Esophagus squamous epithelium (tissue), 5 donors: ENCODE data around the gene FRMPD4. TPM values are rescaled to one million over a fixed set of nuclear protein-coding genes. Genes with fewer than 3 reads are reported as not detected.

ENCODE experiments used
- DNase-seq: peaks from one replicate; lab custom pipeline; 2025; lab: John Stamatoyannopoulos, UW
- H3K27ac ChIP-seq, 4 donors: fragments of 200-600 bp; sonication (generic); one replicate each; pipeline ENCODE4 v1.5.1; 2016 to 2019; ENCODE audit warnings: mild to moderate bottlenecking in 1 of 4
- H3K27me3 ChIP-seq, 4 donors: fragments of 200-600 bp; sonication (generic); 1 replicate in 3 of 4; 2 replicates in 1 of 4; pipeline versions ENCODE4 v1.5.1 to v1.6.0; 2017 to 2021; ENCODE audit warnings: antibody characterized with exemption in 1 of 4
- H3K36me3 ChIP-seq, 3 donors: fragments of 200-600 bp; sonication (generic); one replicate each; pipeline ENCODE4 v1.5.1; 2016 to 2019
- H3K4me1 ChIP-seq, 3 donors: fragments of 200-600 bp; sonication (generic); one replicate each; pipeline ENCODE4 v1.5.1; 2017 to 2019
- H3K4me3 ChIP-seq, 4 donors: fragments of 200-600 bp; sonication (generic); 1 replicate in 3 of 4; 2 replicates in 1 of 4; pipeline ENCODE4 v1.5.1; 2016 to 2019; ENCODE audit warnings: mild to moderate bottlenecking in 2 of 4, moderate library complexity in 1 of 4
- H3K9me3 ChIP-seq, 3 donors: fragments of 200-600 bp; sonication (generic); one replicate each; pipeline ENCODE4 v1.5.1; 2016 to 2019
- CTCF ChIP-seq, 6 experiments: fragments of 450-650 bp in 4 of 6; fragments of 200-600 bp in 2 of 6; sonication (generic) in 2 of 6; IDR thresholded peaks; one replicate each; pipeline ENCODE4 v1.5.1; 2016 to 2019; ENCODE audit warnings: antibody characterized with exemption in 6 of 6, mild to moderate bottlenecking in 4 of 6, moderate library complexity in 4 of 6
- POLR2A ChIP-seq, 4 donors: fragments of 450-650 bp; IDR thresholded peaks; one replicate each; pipeline ENCODE4 v1.6.1; 2017; ENCODE audit warnings: antibody characterized with exemption in 4 of 4, mild to moderate bottlenecking in 4 of 4, moderate library complexity in 3 of 4
- WGBS, 2 donors: methylation state at CpG; one replicate each; pipeline ENCODE4 v1.1.5; 2018; 5-methylcytosine and 5-hydroxymethylcytosine counted together
- intact Hi-C: fragments of 100-400 bp; cut with DNase I; formaldehyde crosslinking; loops from one replicate; pipeline ENCODE4 v1.15.0; 2022
- total RNA-seq, 4 donors: library from RNA; depleted of rRNA; stranded (reverse); fragments of >200 nt; gene quantifications; one replicate each; pipeline ENCODE4 v1.1.0, GENCODE V29; 2016
- donor health status: DM: yes; HTN: yes; CAD: no.

The FRMPD4 gene
- total RNA-seq, 4 donors from 2014 or later = under 0.01 to 0.06 TPM; not detected in 2

- Histone ChIP-seq H3K4me3 (no peak overlapping the region), H3K4me1 (no peaks in the 10 kb centered on the region), H3K9me3 (no peaks in the 10 kb centered on the region), H3K36me3 (no peaks in the 10 kb centered on the region), H3K27me3 (no peaks in the 10 kb centered on the region), H3K27ac (no peak overlapping the region)
- 56 to 61% methylated on average over 5 of the region's 5 CpGs for WGBS, 2 donors
- no peak for DNase-seq
- TF ChIP-seq POLR2A (IDR thresholded peaks at IDR 0.05) = no peak
- intact Hi-C loops = no loop called here
Measured at GRCh38 chrX:12319003-12319519, 180.8 kb downstream of the FRMPD4 start.

GRCh38 chrX:12319992-12320391 is 181.7 kb downstream of the FRMPD4 start:
- 43 to 44% methylated on average over 2 of the region's 2 CpGs for WGBS, 2 donors
- H3K4me1 ChIP-seq = no peaks in the 10 kb centered on the region
- H3K27me3 ChIP-seq = no peaks in the 10 kb centered on the region
- intact Hi-C loops = no loop called here
- DNase-seq = no peak
- no peaks in the 10 kb centered on the region for H3K9me3 ChIP-seq
- TF ChIP-seq POLR2A (IDR thresholded peaks at IDR 0.05) = no peak
- H3K27ac ChIP-seq = no peak overlapping the region
- H3K36me3 ChIP-seq = no peaks in the 10 kb centered on the region
- no peak overlapping the region for H3K4me3 ChIP-seq

GRCh38 chrX:12322031-12322430 is 183.8 kb downstream of the FRMPD4 start:
- H3K27ac ChIP-seq = no peak overlapping the region
- no peak for DNase-seq
- intact Hi-C loops = no loop called here

GRCh38 chrX:12325171-12325570 is 186.9 kb downstream of the FRMPD4 start:
- Histone ChIP-seq H3K4me1 (no peaks in the 10 kb centered on the region), H3K4me3 (no peak overlapping the region), H3K27me3 (no peaks in the 10 kb centered on the region), H3K36me3 (no peaks in the 10 kb centered on the region), H3K27ac (no peak overlapping the region), H3K9me3 (no peaks in the 10 kb centered on the region)
- WGBS, 2 donors = 39 to 47% methylated on average over 2 of the region's 2 CpGs
- intact Hi-C loops = no loop called here
- TF ChIP-seq POLR2A (IDR thresholded peaks at IDR 0.05) (no peak), CTCF (IDR thresholded peaks at IDR 0.05) (no peak)
- no peak for DNase-seq

More at GRCh38 chrX:12322031-12322430, 183.8 kb downstream of the FRMPD4 start:
- no peaks in the 10 kb centered on the region for H3K27me3 ChIP-seq
- H3K4me1 ChIP-seq = no peaks in the 10 kb centered on the region
- TF ChIP-seq POLR2A (IDR thresholded peaks at IDR 0.05) (no peak), CTCF (IDR thresholded peaks at IDR 0.05) (no peak)
- no peaks in the 10 kb centered on the region for H3K36me3 ChIP-seq
- no peaks in the 10 kb centered on the region for H3K9me3 ChIP-seq
- no peak overlapping the region for H3K4me3 ChIP-seq

GRCh38 chrX:12327836-12328235 is 189.6 kb downstream of the FRMPD4 start:
- DNase-seq = no peak
- Histone ChIP-seq H3K4me1 (no peaks in the 10 kb centered on the region), H3K9me3 (no peaks in the 10 kb centered on the region), H3K4me3 (no peak overlapping the region), H3K27ac (no peak overlapping the region), H3K27me3 (no peaks in the 10 kb centered on the region), H3K36me3 (no peaks in the 10 kb centered on the region)
- TF ChIP-seq CTCF (IDR thresholded peaks at IDR 0.05) (no peak), POLR2A (IDR thresholded peaks at IDR 0.05) (no peak)
- intact Hi-C loops = no loop called here

GRCh38 chrX:12329476-12329875 is 191.2 kb downstream of the FRMPD4 start:
- intact Hi-C loops = no loop called here
- TF ChIP-seq CTCF (IDR thresholded peaks at IDR 0.05) = no peak
- TF ChIP-seq POLR2A (IDR thresholded peaks at IDR 0.05) = no peak
- no peak for DNase-seq
- H3K27me3 ChIP-seq = no peaks in the 10 kb centered on the region
- 33 to 42% methylated on average over 2 to 3 of the region's 3 CpGs for WGBS, 2 donors
- H3K4me1 ChIP-seq = no peaks in the 10 kb centered on the region
- H3K36me3 ChIP-seq = no peaks in the 10 kb centered on the region
- H3K27ac ChIP-seq = no peak overlapping the region
- H3K4me3 ChIP-seq = no peak overlapping the region
- H3K9me3 ChIP-seq = no peaks in the 10 kb centered on the region
